GM12873 (cell line): ENCODE results near the gene BCAS4.

Experiments used
- TF ChIP-seq, protein P1 (sequence below): IDR thresholded peaks from 2 replicates; pipeline ENCODE4 v1.5.1; 2012; ENCODE audit warnings: low read depth, mild to moderate bottlenecking, moderate library complexity, low read length, control low read depth; ENCODE audit not compliant: insufficient read depth; ENCODE audit errors: missing control alignments

Gene BCAS4

GRCh38 chr20:50772420-50773185 is 22.3 kb upstream of the BCAS4 start:
- TF ChIP-seq, protein P1, sequence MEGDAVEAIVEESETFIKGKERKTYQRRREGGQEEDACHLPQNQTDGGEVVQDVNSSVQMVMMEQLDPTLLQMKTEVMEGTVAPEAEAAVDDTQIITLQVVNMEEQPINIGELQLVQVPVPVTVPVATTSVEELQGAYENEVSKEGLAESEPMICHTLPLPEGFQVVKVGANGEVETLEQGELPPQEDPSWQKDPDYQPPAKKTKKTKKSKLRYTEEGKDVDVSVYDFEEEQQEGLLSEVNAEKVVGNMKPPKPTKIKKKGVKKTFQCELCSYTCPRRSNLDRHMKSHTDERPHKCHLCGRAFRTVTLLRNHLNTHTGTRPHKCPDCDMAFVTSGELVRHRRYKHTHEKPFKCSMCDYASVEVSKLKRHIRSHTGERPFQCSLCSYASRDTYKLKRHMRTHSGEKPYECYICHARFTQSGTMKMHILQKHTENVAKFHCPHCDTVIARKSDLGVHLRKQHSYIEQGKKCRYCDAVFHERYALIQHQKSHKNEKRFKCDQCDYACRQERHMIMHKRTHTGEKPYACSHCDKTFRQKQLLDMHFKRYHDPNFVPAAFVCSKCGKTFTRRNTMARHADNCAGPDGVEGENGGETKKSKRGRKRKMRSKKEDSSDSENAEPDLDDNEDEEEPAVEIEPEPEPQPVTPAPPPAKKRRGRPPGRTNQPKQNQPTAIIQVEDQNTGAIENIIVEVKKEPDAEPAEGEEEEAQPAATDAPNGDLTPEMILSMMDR = no peak

DNA sequence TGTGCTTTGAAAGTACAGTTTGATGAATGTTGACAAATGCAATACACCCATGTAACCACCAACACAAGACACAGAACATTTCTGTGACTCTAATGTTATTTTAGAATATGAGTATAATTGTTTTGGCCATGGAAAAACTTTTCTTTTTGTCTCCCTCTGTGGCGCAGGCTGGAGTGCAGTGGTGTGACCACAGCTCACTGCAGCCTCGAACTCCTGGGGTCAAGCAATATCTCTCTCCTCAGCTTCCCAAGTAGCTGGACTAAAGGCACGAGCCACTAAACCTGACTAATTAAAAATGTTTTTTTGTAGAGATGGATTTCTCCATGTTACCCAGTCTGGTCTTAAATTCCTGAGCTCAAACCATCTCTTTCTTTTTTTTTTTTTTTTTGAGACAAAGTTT is 20.3 kb upstream of the BCAS4 start:
- TF ChIP-seq, protein P1 = no peak

DNA sequence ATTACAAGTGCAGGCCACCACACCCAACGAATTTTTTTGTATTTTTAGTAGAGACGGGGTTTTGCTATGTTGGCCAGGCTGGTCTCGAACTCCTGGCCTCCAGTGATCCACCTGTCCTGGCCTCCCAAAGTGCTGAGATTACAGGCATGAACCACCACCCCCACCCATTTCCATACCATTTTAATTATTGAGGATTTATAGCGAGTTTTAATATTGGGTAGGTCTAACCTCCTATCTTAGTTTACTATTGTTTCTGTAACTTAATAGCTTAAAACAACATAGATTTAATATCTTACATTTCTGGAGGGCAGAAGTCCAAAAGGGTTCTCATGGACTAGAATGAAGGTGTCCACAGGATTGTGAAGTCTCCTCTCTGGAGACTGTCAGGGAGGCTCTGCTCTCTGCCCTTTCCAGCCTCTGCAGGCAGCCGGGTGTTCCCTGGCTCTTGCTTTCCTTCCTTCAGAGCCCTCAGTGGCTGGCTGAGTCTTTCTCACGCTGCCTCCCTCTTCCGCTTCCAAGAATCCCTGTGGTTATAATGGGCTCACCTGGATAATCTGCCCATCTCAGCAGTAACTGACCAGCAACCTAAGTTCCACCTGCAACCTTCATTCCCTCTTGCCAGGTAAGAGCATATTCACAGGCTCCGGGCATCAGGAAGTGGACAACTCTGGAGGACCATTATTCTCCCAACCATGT is 18.6 kb upstream of the BCAS4 start:
- TF ChIP-seq, protein P1 = no peak

DNA sequence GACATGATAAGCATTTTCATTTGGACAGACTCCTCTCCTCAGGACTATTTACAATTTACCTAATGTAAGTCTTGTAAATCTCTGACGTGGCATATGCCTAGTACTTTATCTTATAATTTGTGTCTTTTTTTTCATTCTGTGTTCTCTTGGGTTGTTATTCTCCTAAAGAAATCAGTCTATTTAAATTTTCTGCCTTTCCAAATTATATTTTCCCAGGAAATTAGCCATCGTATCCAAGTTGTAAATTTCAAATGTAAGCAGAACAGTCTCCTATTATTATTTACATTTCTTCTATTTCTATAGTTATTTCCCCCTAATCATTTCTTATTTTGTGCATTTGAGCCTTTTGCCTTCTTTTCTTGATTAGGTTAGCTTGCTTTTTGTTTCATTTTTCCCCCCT is 17.5 kb upstream of the BCAS4 start:
- TF ChIP-seq, protein P1 = no peak

DNA sequence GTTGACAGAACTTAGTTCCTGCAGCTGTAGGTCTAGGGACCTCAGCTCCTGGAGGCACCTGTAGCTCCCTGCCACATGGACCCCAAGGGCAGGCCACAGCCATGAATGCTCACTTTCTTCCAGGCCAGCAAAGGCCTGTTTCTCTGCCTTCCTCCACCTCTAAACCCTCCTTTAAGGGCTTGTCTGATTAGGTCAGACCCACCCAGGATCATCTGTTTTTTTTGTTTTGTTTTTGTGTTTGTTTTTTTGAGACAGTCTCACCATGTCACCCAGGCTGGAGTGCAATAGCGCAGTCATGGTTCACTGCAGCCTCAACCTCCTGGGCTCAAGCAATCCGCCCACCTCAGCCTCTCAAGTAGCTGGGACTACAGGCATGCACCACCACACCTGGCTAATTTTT is 11.5 kb upstream of the BCAS4 start:
- TF ChIP-seq, protein P1 = no peak

DNA sequence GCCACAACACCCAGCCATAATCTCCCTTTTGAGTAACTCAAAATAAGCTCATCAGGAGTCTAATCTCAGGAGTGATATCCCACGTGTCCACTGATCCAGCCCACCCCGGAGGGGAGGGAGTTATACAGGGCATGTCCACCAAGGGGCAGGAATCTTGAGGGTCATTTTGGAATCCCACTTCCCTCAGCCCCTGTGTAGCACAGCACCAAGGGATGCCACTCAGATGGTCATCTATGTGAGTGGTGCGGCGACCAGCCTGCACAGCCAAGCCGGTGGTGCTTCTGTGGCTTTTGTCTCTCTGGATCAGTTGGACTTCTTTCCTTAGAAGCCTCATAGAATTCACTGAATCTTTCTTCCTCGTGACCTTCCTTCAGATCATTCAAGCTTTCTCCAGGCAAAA is 11.0 kb upstream of the BCAS4 start:
- TF ChIP-seq, protein P1 = no peak

DNA sequence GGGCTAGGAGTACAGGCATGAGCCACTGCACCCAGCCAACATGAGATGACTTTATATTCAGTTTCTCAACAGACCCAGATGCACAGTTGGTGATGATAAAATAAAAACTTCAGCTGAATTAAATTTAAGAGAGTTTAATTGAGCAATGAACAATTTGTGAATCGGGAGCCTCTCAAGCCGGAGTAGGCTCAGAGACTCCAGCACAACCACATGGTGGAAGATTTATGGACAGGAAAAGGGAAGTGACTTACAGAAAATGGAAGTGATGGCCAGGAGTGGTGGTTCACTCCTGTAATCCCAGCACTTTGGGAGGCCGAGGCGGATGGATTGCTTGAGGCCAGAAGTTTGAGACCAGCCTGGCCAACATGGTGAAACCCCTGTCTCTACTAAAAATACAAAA is 10.4 kb upstream of the BCAS4 start:
- TF ChIP-seq, protein P1 = no peak
